Glutamatergic neuron (in vitro differentiated cells): ENCODE results near the gene TSPYL1. TPM values are rescaled to one million over a fixed set of nuclear protein-coding genes. Genes with fewer than 3 reads are reported as not detected.

Source experiments
- DNase-seq: peaks from one replicate; pipeline ENCODE4 v3.0.0; 2022
- H3K27ac Mint-ChIP-seq: one replicate; pipeline ENCODE4 v1.8.0; 2020; ENCODE audit warnings: mild to moderate bottlenecking, mixed read lengths, inconsistent platforms; ENCODE audit not compliant: unreplicated experiment
- H3K27me3 Mint-ChIP-seq: one replicate; pipeline ENCODE4 v1.8.0; 2020; ENCODE audit warnings: mild to moderate bottlenecking, moderate library complexity, mixed read lengths, inconsistent platforms; ENCODE audit not compliant: unreplicated experiment
- H3K36me3 Mint-ChIP-seq: one replicate; pipeline ENCODE4 v1.8.0; 2020; ENCODE audit warnings: mild to moderate bottlenecking, mixed read lengths, inconsistent platforms; ENCODE audit not compliant: unreplicated experiment
- H3K4me1 Mint-ChIP-seq: one replicate; pipeline ENCODE4 v1.8.0; 2020; ENCODE audit warnings: mild to moderate bottlenecking, low read depth, mixed read lengths, inconsistent platforms; ENCODE audit not compliant: unreplicated experiment
- H3K4me3 Mint-ChIP-seq: one replicate; pipeline ENCODE4 v1.8.0; 2020; ENCODE audit warnings: mild to moderate bottlenecking, mixed read lengths, inconsistent platforms; ENCODE audit not compliant: unreplicated experiment
- H3K9me3 Mint-ChIP-seq: one replicate; pipeline ENCODE4 v1.8.0; 2020; ENCODE audit warnings: mild to moderate bottlenecking, moderate library complexity, mixed read lengths, inconsistent platforms; ENCODE audit not compliant: unreplicated experiment
- total RNA-seq: library from RNA; stranded (reverse); fragmentation: NEBNext Ultra II Directional; extraction: Animal tissue kit (Norgen Biotek cat#: 25700); gene quantifications from one replicate; pipeline ENCODE4 v1.2.1, GENCODE V29; 2021; ENCODE audit not compliant: unreplicated experiment
- TF ChIP-seq, protein P1 (sequence below): fragments of 200-600 bp; sonication (generic); IDR thresholded peaks from one replicate; pipeline ENCODE4 v1.5.0; 2021; ENCODE audit not compliant: partially characterized antibody, unreplicated experiment

TSPYL1 gene
- total RNA-seq, 1 donor from 2014 or later, result 63.3 TPM

GRCh38 chr6:116239256-116239655 lies 40.5 kb downstream of the TSPYL1 start:
- no peak overlapping the region for H3K27ac Mint-ChIP-seq
- no peaks in the 10 kb centered on the region for H3K9me3 Mint-ChIP-seq
- DNase-seq, result no peak
- H3K27me3 Mint-ChIP-seq, result no peaks in the 10 kb centered on the region
- peaks cover 13% of the 10 kb centered on the region for H3K4me1 Mint-ChIP-seq
- H3K36me3 Mint-ChIP-seq, result no peaks in the 10 kb centered on the region
- TF ChIP-seq, protein P1, sequence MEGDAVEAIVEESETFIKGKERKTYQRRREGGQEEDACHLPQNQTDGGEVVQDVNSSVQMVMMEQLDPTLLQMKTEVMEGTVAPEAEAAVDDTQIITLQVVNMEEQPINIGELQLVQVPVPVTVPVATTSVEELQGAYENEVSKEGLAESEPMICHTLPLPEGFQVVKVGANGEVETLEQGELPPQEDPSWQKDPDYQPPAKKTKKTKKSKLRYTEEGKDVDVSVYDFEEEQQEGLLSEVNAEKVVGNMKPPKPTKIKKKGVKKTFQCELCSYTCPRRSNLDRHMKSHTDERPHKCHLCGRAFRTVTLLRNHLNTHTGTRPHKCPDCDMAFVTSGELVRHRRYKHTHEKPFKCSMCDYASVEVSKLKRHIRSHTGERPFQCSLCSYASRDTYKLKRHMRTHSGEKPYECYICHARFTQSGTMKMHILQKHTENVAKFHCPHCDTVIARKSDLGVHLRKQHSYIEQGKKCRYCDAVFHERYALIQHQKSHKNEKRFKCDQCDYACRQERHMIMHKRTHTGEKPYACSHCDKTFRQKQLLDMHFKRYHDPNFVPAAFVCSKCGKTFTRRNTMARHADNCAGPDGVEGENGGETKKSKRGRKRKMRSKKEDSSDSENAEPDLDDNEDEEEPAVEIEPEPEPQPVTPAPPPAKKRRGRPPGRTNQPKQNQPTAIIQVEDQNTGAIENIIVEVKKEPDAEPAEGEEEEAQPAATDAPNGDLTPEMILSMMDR, result no peak
- H3K4me3 Mint-ChIP-seq, result no peak overlapping the region

DNA sequence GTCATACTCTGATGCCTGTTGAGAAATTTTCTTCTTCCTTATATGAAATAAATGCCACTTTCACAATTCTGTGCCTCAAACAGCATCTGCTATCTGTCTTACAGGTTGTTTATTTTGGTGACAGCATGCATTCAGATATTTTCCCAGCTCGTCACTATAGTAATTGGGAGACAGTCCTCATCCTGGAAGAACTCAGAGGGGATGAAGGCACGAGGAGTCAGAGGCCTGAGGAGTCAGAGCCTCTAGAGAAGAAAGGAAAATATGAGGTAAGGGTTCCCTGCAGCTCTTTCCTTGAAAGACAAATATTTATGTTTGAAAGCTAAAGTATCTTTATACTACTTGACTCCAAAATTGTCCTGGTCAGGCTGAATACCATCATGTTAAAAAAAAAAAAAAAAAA lies 41.6 kb downstream of the TSPYL1 start:
- Mint-ChIP-seq H3K4me3 (no peak overlapping the region), H3K27ac (no peak overlapping the region), H3K4me1 (peaks cover 16% of the 10 kb centered on the region), H3K9me3 (no peaks in the 10 kb centered on the region), H3K36me3 (no peaks in the 10 kb centered on the region), H3K27me3 (no peaks in the 10 kb centered on the region)
- no peak for DNase-seq
- TF ChIP-seq, protein P1, result no peak

DNA sequence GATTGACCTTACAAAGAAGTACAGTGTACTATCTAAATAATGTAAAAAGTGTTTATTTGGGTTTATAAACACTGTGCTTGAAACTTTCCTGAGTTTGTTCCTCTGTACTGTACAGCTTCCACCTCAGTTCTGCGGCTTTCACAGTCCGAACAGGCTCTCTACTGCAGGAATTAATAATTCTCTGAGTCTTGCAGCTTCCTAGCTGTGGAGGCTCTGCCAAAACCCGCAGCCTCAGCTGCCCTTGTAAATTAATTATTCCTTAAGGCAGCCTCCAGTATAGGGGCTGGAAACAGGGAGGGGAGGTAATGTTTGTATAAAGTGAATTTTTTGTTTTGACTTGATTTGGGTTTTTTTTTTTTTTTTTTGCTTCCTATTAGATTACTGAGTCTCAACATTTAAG lies 45.0 kb downstream of the TSPYL1 start:
- H3K9me3 Mint-ChIP-seq, result peaks cover 1% of the 10 kb centered on the region
- no peak overlapping the region for H3K27ac Mint-ChIP-seq
- H3K36me3 Mint-ChIP-seq, result no peaks in the 10 kb centered on the region
- no peak for DNase-seq
- H3K4me3 Mint-ChIP-seq, result no peak overlapping the region
- peaks cover 2% of the 10 kb centered on the region for H3K27me3 Mint-ChIP-seq
- peaks cover 14% of the 10 kb centered on the region for H3K4me1 Mint-ChIP-seq
- TF ChIP-seq, protein P1, result no peak

- Mint-ChIP-seq H3K36me3 (no peaks in the 10 kb centered on the region), H3K27ac (peak overlapping the region; percentile 76), H3K9me3 (peaks cover 1% of the 10 kb centered on the region), H3K4me3 (peak overlapping the region; percentile 85), H3K4me1 (peaks cover 12% of the 10 kb centered on the region), H3K27me3 (peaks cover 2% of the 10 kb centered on the region)
- peak; percentile 97 for DNase-seq
- TF ChIP-seq, protein P1, result no peak
Observed at GRCh38 chr6:116229287-116229913, 50.3 kb downstream of the TSPYL1 start.

Other genes with a start within 250 kb of the TSPYL1 start
- 0.37 TPM for gene FRK, start 219.0 kb downstream of the TSPYL1 start, total RNA-seq
- gene NT5DC1, start 179.1 kb downstream of the TSPYL1 start, total RNA-seq, result 21.6 TPM
- gene COL10A1, start 153.8 kb downstream of the TSPYL1 start, total RNA-seq, result not detected
- 81.3 TPM for gene TSPYL4, start 25.9 kb downstream of the TSPYL1 start, total RNA-seq
- gene DSE, start 91.0 kb upstream of the TSPYL1 start, total RNA-seq, result 12.0 TPM
- not detected for gene CALHM6, start 181.4 kb upstream of the TSPYL1 start, total RNA-seq
- gene CALHM5, start 231.7 kb upstream of the TSPYL1 start, total RNA-seq, result 0.10 TPM